HepG2 (cell line): ENCODE results near the gene SGCD. TPM values are rescaled to one million over a fixed set of nuclear protein-coding genes. Genes with fewer than 3 reads are reported as not detected.

ENCODE experiments used
- ATAC-seq: fragments of 200-7000 bp; cut with Tn5 transposase; 3 replicates; pipeline ENCODE4 v1.9.1; 2020; ENCODE audit warnings: mild to moderate bottlenecking, moderate library complexity
- BruUV-seq: library from RNA; stranded (reverse); fragments of 400-500 nt; replicated peaks from 2 replicates; lab custom pipeline; 2021; lab: Mats Ljungman, UMichigan
- CTCF ChIA-PET: fragments of 300-600 bp; formaldehyde crosslinking; extraction: SDS; loops from one replicate; lab custom pipeline; 2021; ENCODE audit warnings: low total read pairs, inconsistent platforms, low intra/inter-chr PET ratio; lab: Yijun Ruan, JAX
- POLR2A ChIA-PET: fragments of 350-600 bp; sonication (Branson Sonifier 250); formaldehyde crosslinking; loops from one replicate; lab custom pipeline; 2020; ENCODE audit warnings: antibody characterized with exemption, inconsistent platforms; lab: Yijun Ruan, JAX
- DNase-seq: peaks from one replicate; pipeline ENCODE4 v3.0.0-alpha.2; 2015; ENCODE audit warnings: low spot score
- FAIRE-seq: peaks from 3 replicates; lab custom pipeline; 2011; peaks lifted over from hg19 to GRCh38; lab: Jason Lieb, UNC
- H2AFZ ChIP-seq: one replicate; pipeline ENCODE4 v1.6.1; 2011; ENCODE audit warnings: low read length, inconsistent platforms
- H3K27ac ChIP-seq: fragments of 300-600 bp; 3 replicates; pipeline ENCODE4 v1.8.0; 2011; ENCODE audit warnings: mixed run types, mild to moderate bottlenecking, mixed read lengths, low read length, inconsistent platforms; ENCODE audit not compliant: insufficient read depth; ENCODE audit errors: extremely low read length
- H3K27me3 ChIP-seq, 2 experiments: fragments of 200-600 bp in 1 of 2; 2 replicates in 1 of 2; 3 replicates in 1 of 2; pipeline versions ENCODE4 v1.6.0 to v1.8.0; 2011; ENCODE audit warnings: low read length in 2 of 2, mild to moderate bottlenecking in 2 of 2, moderate library complexity in 2 of 2, inconsistent platforms in 1 of 2; ENCODE audit not compliant: insufficient read depth in 2 of 2, control insufficient read depth in 1 of 2
- H3K36me3 ChIP-seq, 2 experiments: fragments of 200-600 bp in 1 of 2; replicated peaks in 1 of 2; 2 replicates in 1 of 2; 3 replicates in 1 of 2; pipeline versions ENCODE4 v1.5.1 to v1.8.0; 2011; ENCODE audit warnings: low read length in 2 of 2, inconsistent platforms in 1 of 2; ENCODE audit not compliant: insufficient read depth in 2 of 2, control insufficient read depth in 1 of 2
- H3K4me1 ChIP-seq: 2 replicates; pipeline ENCODE4 v1.5.1; 2012; ENCODE audit warnings: low read length, inconsistent platforms; ENCODE audit not compliant: insufficient read depth
- H3K4me2 ChIP-seq: 2 replicates; pipeline ENCODE4 v1.6.0; 2011; ENCODE audit warnings: low read depth, low read length, inconsistent platforms
- H3K4me3 ChIP-seq, 3 experiments: fragments of 200-600 bp in 1 of 3; sonication (generic), shearing (Covaris generic) in 1 of 3; replicated peaks in 1 of 3; 2 replicates each; pipeline ENCODE4 v1.5.1; 2011 to 2016; ENCODE audit warnings: low read length in 3 of 3, inconsistent platforms in 2 of 3, low read depth in 2 of 3, mild to moderate bottlenecking in 2 of 3, control low read depth in 1 of 3, mixed read lengths in 1 of 3; ENCODE audit not compliant: insufficient read depth in 1 of 3
- H3K79me2 ChIP-seq: one replicate; pipeline ENCODE4 v1.6.1; 2011; ENCODE audit warnings: low read length, inconsistent platforms; ENCODE audit not compliant: insufficient read depth
- H3K9ac ChIP-seq: 2 replicates; pipeline ENCODE4 v1.6.0; 2011; ENCODE audit warnings: mild to moderate bottlenecking, low read depth, low read length, inconsistent platforms; ENCODE audit not compliant: insufficient read depth
- H3K9me3 ChIP-seq: 2 replicates; pipeline ENCODE4 v1.5.1; 2012; ENCODE audit warnings: mild to moderate bottlenecking, low read length
- H4K20me1 ChIP-seq: 2 replicates; pipeline ENCODE4 v1.6.0; 2011; ENCODE audit warnings: inconsistent platforms, mild to moderate bottlenecking, low read length, moderate library complexity; ENCODE audit not compliant: insufficient read depth
- BRF2 ChIP-seq: sonication (generic); formaldehyde crosslinking; IDR thresholded peaks from 2 replicates; pipeline ENCODE4 v1.8.1; 2022; ENCODE audit warnings: mild to moderate bottlenecking, missing genetic modification reagents
- CTCF ChIP-seq: sonication (generic); formaldehyde crosslinking; IDR thresholded peaks from 2 replicates; pipeline ENCODE4 v1.5.0; 2020; ENCODE audit warnings: mild to moderate bottlenecking, missing genetic modification reagents, moderate library complexity
- DMAP1 ChIP-seq: IDR thresholded peaks from 2 replicates; pipeline ENCODE4 v1.6.1; 2016
- DRAP1 ChIP-seq: IDR thresholded peaks from 2 replicates; pipeline ENCODE4 v1.6.1; 2016; ENCODE audit warnings: missing genetic modification reagents, missing compliant biosample characterization
- FOXP1 ChIP-seq, 2 experiments: fragments of 450-650 bp in 1 of 2; IDR thresholded peaks; 2 replicates each; pipeline ENCODE4 v1.6.1; 2017 to 2018; ENCODE audit warnings: antibody characterized with exemption in 1 of 2
- MXD3 ChIP-seq: IDR thresholded peaks from 2 replicates; pipeline ENCODE4 v1.6.1; 2016; ENCODE audit warnings: mild to moderate bottlenecking, missing biosample characterization, missing genetic modification reagents
- PAF1 ChIP-seq: IDR thresholded peaks from 2 replicates; pipeline ENCODE4 v1.6.1; 2016; ENCODE audit warnings: missing genetic modification reagents, missing compliant biosample characterization
- RAD21 ChIP-seq: fragments of 450-650 bp; formaldehyde crosslinking; IDR thresholded peaks from 2 replicates; pipeline ENCODE4 v1.5.0; 2020; ENCODE audit warnings: mild to moderate bottlenecking
- RFX3 ChIP-seq: IDR thresholded peaks from 2 replicates; pipeline ENCODE4 v1.6.1; 2016; ENCODE audit warnings: missing biosample characterization, missing genetic modification reagents
- SMC3 ChIP-seq: IDR thresholded peaks from 2 replicates; pipeline ENCODE4 v1.6.1; 2011; ENCODE audit warnings: low read length, improper control_type of control experiment
- STAG1 ChIP-seq: sonication (generic); formaldehyde crosslinking; IDR thresholded peaks from 2 replicates; pipeline ENCODE4 v1.4.0; 2020; ENCODE audit warnings: missing genetic modification reagents
- TFDP2 ChIP-seq: sonication (generic); formaldehyde crosslinking; IDR thresholded peaks from 2 replicates; pipeline ENCODE4 v1.4.0; 2020; ENCODE audit warnings: missing genetic modification reagents
- ZBTB1 ChIP-seq: sonication (generic); formaldehyde crosslinking; IDR thresholded peaks from 2 replicates; pipeline ENCODE4 v1.4.0; 2020; ENCODE audit warnings: missing genetic modification reagents, borderline replicate concordance
- ZNF234 ChIP-seq: sonication (generic); formaldehyde crosslinking; conservative IDR thresholded peaks from 2 replicates; pipeline ENCODE4 v1.5.1; 2020; ENCODE audit warnings: mild to moderate bottlenecking, missing genetic modification reagents
- ZNF253 ChIP-seq: sonication (generic); formaldehyde crosslinking; IDR thresholded peaks from 2 replicates; pipeline ENCODE4 v1.8.0; 2022; ENCODE audit warnings: mild to moderate bottlenecking, missing genetic modification reagents, borderline replicate concordance
- ZNF256 ChIP-seq: sonication (generic); formaldehyde crosslinking; conservative IDR thresholded peaks from 2 replicates; pipeline ENCODE4 v1.4.0; 2020; ENCODE audit warnings: missing genetic modification reagents
- ZNF34 ChIP-seq: sonication (generic); formaldehyde crosslinking; IDR thresholded peaks from 2 replicates; pipeline ENCODE4 v1.4.0; 2020; ENCODE audit warnings: mild to moderate bottlenecking, missing genetic modification reagents, borderline replicate concordance
- ZNF619 ChIP-seq: sonication (generic); formaldehyde crosslinking; IDR thresholded peaks from 2 replicates; pipeline ENCODE4 v1.4.0; 2020; ENCODE audit warnings: mild to moderate bottlenecking, missing genetic modification reagents
- ZNF839 ChIP-seq: sonication (generic); formaldehyde crosslinking; IDR thresholded peaks from 2 replicates; pipeline ENCODE4 v1.4.0; 2020; ENCODE audit warnings: missing genetic modification reagents, mild to moderate bottlenecking, borderline replicate concordance
- ZNF878 ChIP-seq: sonication (generic); formaldehyde crosslinking; IDR thresholded peaks from 2 replicates; pipeline ENCODE4 v1.8.1; 2023; ENCODE audit warnings: mild to moderate bottlenecking, missing genetic modification reagents, moderate library complexity
- whole genome bisulfite sequencing: methylation state at CpG from one replicate; pipeline ENCODE4 v1.1.6; 2017; ENCODE audit warnings: low lambda C conversion rate; 5-methylcytosine and 5-hydroxymethylcytosine counted together
- in situ Hi-C: cut with HindIII; loops from 2 replicates; pipeline ENCODE4 v1.10.0; 2017; ENCODE audit warnings: low pct_unique_long_range_greater_than_20kb; ENCODE audit not compliant: extremely low pct_ligation_motif_present
- intact Hi-C: fragments of 100-400 bp; cut with micrococcal nuclease; formaldehyde crosslinking; loops from one replicate; pipeline ENCODE4 v1.10.0; 2022; ENCODE audit not compliant: unreplicated experiment
- polyA plus RNA-seq, 8 experiments: library from polyadenylated mRNA; depleted of rRNA in 3 of 8; stranded (reverse) in 7 of 8; unstranded in 1 of 8; fragments of >200 nt; fragmentation: Illumina TruSeq in 4 of 8; extraction: Trizol in 4 of 8; gene quantifications; 2 replicates each; pipeline versions ENCODE4 v1.2.1 to v1.2.3, GENCODE V29; 2011 to 2016; ENCODE audit warnings: low read depth in 4 of 8, missing spikeins in 1 of 8, mixed read lengths in 1 of 8; ENCODE audit not compliant: insufficient read depth in 1 of 8
- total RNA-seq, 5 experiments: library from RNA; depleted of rRNA; stranded (reverse); fragments of >200 nt; fragmentation: Illumina TruSeq; extraction: Trizol; gene quantifications; 2 replicates each; pipeline ENCODE4 v1.2.3, GENCODE V29; 2016; ENCODE audit warnings: low read depth in 1 of 5

Gene SGCD
- total and polyA plus RNA-seq, 2 of the 13 experiments (the other 11 are each of a cell fraction or from before 2014, with no cell fraction given): not detected

GRCh38 chr5:156815988-156816599, 489.1 kb downstream of the SGCD start:
- Histone ChIP-seq H3K36me3 (no peaks in the 10 kb centered on the region), H3K9me3 (no peaks in the 10 kb centered on the region), H4K20me1 (no peaks in the 10 kb centered on the region), H3K4me2 (no peak overlapping the region), H3K4me3 (no peak overlapping the region), H3K9ac (no peak overlapping the region), H3K27me3 (no peaks in the 10 kb centered on the region; a peak in 1 of 5 replicates), H3K79me2 (no peaks in the 10 kb centered on the region), H3K27ac (no peak overlapping the region), H2AFZ (no peak overlapping the region), H3K4me1 (no peaks in the 10 kb centered on the region)
- intact Hi-C loops (loop anchor here (1.0 to 5.0 kb wide), 3 partner anchors 144 to 871 kb away; no protein-coding TSS in a partner anchor), in situ Hi-C loops (loop anchor here (5.0 kb wide), 1 partner anchor 149 kb away; no protein-coding TSS in a partner anchor)
- peak; percentile 14 for DNase-seq
- 26% methylated on average over 6 of the region's 6 CpGs for WGBS
- TF ChIP-seq FOXP1 (IDR thresholded peaks at IDR 0.05): no peak
- no peak for TF ChIP-seq FOXP1 (CRISPR knock-in tag; IDR thresholded peaks at IDR 0.05)
- no peak for TF ChIP-seq ZBTB1 (CRISPR knock-in tag)
- TF ChIP-seq STAG1 (CRISPR knock-in tag): peak; percentile 77
- TF ChIP-seq ZNF234 (CRISPR knock-in tag): no peak
- no peak for TF ChIP-seq BRF2
- no peak for TF ChIP-seq ZNF619 (CRISPR knock-in tag)
- TF ChIP-seq DRAP1 (CRISPR knock-in tag): no peak
- TF ChIP-seq MXD3 (CRISPR knock-in tag): no peak
- peak; percentile 34; the same call in 1 of the 2 replicates for TF ChIP-seq RAD21 (CRISPR knock-in tag)
- no peak for TF ChIP-seq TFDP2 (CRISPR knock-in tag)
- TF ChIP-seq ZNF253 (CRISPR knock-in tag): no peak
- TF ChIP-seq CTCF: peak; percentile 65
- no peak for TF ChIP-seq DMAP1
- no peak for TF ChIP-seq ZNF34 (CRISPR knock-in tag)
- TF ChIP-seq ZNF839 (CRISPR knock-in tag): no peak
- no peak for TF ChIP-seq PAF1 (CRISPR knock-in tag)
- TF ChIP-seq SMC3: peak; percentile 76
- no peak for TF ChIP-seq RFX3
- TF ChIP-seq ZNF878 (CRISPR knock-in tag): no peak
- no peak for TF ChIP-seq ZNF256
- CTCF ChIA-PET: interaction anchor here (0.6 to 0.7 kb wide), 2 partner anchors 316 to 1677 kb away, joined by 3 read pairs; no protein-coding TSS in a partner anchor
- peak; percentile 71 for ATAC-seq
- peak; percentile 63 for FAIRE-seq
- no TSS peak for BruUV-seq
- POLR2A ChIA-PET: no interaction called here
